HG03520 (cell line): Measurements from ENCODE around the gene ZNF518B.
"Not testable (repeated sequence)": the region's sequence is repeated elsewhere in the genome, so short reads cannot be mapped to it uniquely, and the experiment has no call there.

Experiments
- ATAC-seq: cut with Tn5 transposase; IDR thresholded peaks from one replicate; pipeline ENCODE4 v1.9.1; 2021; ENCODE audit warnings: mild to moderate bottlenecking, moderate library complexity; ENCODE audit not compliant: unreplicated experiment

Gene ZNF518B

DNA sequence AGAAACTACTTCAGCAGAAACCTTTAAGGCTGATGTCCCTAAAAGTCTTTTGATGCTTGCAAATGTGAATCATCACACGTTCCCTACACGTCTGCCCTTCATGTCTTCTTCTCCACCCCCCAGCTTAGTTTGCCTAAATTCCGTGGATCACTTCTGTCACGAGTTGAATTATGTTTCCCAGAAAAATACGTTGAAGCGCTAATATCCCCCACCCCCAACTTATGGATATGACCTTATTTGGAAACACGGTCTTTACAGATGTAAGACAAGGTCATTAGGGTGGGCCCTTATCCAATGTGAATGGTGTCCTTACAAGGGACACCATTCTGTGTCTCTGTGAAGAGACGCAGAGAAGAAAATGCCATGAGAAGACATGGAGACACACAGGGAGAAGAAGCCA lies 2.1 kb upstream of the ZNF518B start:
- ATAC-seq: no peak

DNA sequence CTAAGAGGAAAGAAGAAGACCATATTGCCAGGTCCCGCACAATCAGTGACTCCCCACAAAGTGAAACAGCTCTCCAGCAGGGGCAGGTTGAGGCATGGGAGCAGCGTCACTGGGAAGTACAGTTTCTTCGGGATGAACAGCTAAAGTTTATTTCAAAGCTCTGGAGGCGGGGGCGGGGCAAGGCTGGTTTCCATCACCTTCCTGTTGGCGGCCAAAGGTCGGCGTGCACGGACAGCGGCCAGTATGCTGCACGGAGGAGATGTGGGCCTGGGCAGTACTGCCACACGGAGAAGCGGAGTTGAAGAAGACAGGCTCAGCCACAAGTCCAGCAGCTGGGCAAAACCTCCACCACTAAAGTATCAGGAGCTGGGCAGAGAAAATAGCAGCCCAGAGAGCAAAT lies 951 bp upstream of the ZNF518B start:
- ATAC-seq: no peak

DNA sequence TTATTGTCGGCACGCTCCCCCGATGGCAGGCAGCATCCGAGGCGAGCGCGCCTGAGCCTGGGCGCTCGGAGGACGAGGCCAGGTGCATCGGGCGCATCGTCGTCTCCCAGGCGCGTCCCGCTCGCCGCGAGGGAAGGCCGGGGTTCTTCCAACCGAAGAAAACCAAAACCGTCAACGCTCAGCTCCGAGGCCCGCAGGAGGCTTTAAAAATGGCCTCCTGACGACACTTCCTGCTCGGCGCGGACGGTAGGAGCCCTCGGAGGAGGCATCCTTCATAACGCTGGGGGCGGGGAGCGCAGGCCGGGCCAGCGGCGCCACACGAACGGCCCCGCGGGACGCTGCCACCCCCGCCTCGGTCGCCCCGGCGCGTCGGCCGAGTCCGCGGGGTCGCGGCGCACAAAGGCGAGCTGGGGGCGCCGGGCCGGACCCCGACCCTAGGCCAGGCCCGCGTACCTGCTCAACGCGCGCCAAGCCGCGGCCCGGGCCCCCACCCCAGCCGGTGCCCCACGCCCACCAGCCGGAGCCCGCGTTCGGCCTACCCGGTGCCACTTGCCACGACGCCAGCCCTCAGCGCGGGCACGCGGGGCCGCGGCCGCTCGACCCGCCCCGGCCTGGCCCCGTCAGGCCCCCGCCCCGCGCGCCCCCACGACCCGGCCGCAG lies 501 bp downstream of the ZNF518B start:
- peak; percentile 59 for ATAC-seq

DNA sequence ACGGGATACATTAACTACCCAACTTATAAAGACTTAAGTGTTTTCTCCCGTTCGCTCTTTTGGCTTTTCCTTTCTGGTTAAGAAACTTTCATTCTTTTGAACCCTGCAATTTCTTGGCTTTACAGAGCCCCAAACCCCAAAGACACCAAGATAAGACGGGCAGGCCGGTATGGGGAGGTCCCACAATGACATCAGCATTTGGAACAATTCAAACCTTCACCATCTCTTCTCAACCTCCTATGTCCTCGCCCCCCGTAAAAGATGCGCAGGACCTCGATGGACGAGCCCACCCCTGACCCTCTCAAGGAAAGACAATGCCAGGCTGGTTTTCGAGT lies 999 bp downstream of the ZNF518B start:
- no peak for ATAC-seq

DNA sequence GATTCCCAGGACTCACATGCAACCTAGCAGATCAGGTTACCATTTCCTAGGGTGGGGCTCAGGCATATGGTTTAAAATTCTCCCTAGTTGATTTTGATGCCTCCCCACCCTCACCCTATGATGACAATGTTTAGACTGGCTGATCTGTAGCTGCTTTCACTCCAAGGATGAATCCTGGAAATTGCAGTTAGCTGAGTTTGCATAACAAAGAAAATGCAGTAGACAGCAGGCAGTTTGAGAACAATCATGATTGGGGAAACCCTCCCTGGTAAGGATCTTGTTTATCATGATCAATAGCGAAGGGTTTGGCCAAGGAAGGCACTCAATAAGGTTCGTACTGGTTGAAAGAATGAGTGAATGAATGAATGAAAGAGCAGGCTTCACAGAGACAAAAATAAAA lies 2.1 kb downstream of the ZNF518B start:
- ATAC-seq: no peak

DNA sequence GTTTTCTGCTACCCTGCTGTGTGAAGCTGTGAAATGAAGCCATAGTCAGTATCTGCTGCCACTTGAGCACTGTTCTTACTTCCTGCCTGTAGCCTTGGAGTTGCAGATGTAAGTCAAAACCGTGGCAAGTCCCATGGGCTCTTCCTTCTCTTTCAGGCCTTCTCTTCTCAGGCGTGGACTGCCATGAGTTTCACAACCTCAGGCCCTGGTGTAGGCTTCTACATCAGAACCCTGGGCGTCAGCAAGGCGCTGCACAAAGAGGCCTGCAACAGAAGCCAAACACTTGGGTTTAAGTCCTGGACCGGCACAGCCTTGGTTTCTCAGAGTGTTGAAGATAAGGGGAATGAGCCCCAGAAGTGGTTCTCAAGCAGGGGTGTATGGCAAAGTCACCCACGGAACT lies 2.5 kb downstream of the ZNF518B start:
- ATAC-seq: no peak

DNA sequence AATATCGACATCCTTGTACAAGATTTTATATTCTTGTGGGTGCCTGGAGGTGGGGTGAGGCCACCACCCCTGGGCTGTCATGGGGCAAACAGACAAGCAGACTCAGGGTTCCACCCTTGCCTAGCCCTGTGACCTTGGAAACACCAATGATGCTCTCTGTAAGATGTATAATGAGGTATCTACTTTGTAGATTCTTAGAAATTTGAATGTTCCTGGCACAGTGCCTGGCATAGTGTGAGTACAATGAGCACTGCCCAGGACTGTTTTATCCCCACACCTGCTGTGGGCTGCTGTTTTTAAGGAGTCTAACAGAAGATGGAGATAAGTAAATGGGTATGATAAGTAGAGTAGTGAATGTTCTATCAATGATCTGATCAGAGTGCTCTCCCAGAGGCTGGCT lies 3.1 kb downstream of the ZNF518B start:
- no peak for ATAC-seq

DNA sequence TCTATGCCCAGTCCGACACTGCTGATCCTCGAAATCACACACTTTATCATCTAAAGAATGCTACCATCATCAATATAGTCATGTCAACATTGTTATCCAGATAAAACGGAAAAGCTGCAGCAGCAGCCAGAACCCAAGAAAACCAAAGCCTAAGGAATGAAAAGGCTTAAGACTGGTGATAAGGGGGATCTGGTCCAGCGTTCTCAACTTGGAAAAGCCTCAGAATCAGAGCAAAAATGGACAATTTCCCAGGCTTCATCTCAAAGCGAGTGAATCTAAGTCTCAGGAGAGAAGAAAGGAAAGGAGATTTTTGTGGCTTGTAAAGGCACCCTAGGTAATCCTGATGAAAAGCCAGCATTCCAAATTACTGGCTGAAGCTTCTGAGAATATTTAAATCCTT lies 8.2 kb downstream of the ZNF518B start:
- ATAC-seq: no peak

DNA sequence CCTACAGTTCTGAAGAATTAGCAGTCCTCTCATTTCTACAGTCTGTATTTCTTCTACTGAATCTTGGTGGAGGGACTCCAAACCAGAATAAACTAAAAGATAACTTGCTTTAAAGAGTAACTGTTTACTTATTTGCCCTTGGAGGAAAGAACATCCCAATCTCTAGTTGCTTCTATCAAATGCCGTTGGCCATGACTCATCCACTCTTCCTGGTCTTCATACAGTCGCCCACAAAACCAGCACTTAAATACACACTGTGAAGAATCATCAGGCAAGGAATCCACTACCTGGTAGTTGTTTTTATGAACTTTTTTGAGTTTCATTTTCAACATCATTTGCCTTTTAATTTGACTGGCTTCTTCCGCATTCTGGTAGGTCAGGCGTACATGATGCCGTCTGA lies 14.2 kb downstream of the ZNF518B start:
- no peak for ATAC-seq

DNA sequence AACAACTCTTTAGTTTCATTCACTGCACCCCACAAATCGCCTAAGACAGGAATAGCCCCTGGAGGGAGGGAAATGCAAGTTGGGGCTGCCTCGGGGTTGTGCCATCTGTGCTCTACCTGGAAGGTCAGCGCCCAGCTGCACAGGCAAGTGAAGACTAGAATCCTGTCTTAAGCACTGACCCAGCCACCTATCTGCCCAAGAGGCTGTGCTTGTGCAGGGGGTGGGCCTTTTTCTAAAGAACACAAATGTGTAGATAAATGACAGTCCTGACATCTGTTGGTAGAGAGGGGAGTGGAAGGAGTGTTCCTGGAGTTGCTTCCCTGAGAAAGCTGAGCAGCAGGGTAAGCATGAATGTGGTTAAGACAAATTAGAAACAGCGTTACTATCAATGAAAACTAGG lies 15.7 kb downstream of the ZNF518B start:
- no peak for ATAC-seq

DNA sequence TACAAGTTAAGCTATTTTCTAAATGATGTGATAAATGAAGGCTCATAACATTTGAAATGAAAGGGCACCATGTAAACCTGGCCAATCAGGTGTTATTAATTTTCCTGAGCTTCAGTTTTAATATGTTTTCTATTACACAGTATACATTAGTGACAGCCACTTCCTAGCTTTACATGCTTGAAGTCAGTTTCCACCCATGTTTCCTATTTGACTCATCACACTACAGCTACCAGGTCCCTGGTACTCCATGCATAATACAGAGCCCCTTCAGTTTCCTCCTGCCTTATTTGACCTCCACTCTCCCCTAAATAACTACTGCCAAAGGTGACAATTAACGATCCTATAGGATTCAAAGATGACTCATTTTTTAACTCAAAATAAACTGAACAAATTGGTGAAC lies 18.3 kb downstream of the ZNF518B start:
- no peak for ATAC-seq

DNA sequence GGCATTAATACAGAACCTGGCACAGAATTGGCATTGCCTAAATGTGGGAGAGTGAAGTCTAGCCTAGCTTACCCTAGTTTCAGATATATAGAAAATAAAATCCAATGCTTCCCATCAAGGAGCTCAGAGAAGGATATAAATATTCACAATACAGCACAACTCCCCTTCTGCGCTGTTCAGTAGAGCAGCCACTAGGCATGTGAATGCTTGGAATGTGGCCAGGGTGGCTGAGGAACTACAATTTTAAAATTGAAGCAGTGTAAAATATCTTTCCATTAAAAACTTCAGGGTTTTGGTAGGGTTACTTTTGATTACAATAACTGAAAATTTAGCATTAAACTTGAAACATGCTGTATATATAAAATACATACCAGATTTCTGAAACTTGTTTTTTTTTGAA lies 19.5 kb downstream of the ZNF518B start:
- no peak for ATAC-seq

DNA sequence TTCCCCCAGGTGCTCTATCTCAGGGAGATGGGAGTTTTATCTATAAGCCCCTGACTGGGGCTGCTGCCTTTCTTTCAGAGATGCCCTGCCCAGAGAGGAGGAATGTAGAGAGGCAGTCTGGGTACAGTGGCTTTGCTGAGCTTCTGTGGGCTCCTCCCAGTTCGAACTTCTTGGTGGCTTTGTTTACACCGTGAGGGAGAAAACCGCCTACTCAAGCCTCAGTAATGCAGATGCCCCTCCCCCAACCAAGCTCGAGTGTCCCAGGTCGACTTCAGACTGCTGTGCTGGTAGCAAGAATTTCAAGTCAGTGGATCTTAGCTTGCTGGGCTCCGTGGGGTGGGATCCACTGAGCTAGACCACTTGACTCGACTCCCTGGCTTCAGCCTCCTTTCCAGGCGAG lies 29.5 kb downstream of the ZNF518B start:
- not testable (repeated sequence) for ATAC-seq

DNA sequence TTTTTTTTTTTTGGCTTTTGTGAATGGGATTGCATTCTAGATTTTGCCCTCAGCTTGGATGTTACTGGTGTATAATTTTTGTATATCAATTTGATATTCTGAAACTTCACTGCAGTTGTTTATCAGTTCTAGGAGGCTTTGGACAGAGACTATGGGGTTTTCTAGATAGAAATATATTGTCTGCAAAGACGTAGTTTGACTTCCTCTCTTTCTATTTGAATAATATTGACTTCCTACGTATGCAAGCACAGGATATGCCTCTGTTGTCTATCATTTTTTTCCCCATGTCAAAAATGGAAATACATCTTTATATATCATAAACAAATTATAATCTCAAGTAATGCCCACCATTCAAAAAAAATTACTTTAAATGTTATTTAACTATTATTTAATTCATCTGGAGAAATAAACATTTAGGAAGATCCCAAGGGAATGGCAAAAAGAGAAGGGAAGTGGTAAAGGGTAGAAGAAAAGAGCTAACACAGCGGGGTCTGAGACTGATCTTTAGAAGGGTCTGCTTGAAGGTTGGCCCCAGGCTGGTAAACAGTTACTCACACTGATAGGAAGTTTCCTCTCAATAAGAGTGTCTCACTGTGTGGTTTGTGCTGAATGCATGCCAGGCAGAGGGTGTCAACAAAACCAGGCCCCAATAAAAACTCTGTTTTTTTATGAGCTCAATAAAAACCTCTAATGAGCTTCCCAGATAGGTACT lies 35.7 kb downstream of the ZNF518B start:
- ATAC-seq: no peak

DNA sequence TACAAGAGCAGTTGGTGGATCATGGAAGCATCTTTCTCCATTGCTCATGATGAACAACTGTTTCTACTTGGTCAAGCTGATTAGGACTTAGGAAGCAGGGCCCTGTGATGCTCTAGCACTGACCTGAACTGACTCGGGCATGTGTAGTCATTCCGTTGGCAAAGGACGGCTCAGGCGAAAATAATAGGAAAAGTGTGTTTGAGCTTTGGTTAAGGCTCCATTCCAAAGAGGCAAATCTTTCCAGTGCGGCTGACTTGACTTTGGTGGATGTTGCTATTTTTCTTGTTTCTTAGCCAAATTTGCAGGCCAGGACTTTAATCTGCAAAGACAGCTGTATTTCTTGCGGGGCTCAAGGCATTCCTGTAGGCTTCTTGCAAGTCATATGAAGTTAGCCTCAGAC lies 39.5 kb downstream of the ZNF518B start:
- no peak for ATAC-seq

DNA sequence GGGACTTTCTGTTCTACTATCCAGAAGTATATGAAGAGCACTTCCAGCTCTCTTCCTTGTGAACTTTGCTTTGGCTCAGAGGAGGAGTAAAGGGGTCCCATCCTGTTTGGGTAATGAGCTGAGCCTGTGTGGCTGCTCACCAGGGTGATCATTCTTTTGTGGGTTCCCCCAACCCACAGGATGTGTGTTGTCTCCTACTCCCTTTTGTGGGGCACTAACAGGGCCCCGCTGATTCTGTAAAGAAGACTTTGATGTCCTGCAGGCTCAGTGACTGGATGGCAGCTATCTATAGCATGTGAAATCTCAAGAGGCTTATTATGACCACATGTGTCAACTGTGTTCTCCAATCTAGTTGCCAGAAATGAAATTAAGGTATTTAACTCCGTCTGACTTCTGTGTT lies 40.8 kb downstream of the ZNF518B start:
- no peak for ATAC-seq

DNA sequence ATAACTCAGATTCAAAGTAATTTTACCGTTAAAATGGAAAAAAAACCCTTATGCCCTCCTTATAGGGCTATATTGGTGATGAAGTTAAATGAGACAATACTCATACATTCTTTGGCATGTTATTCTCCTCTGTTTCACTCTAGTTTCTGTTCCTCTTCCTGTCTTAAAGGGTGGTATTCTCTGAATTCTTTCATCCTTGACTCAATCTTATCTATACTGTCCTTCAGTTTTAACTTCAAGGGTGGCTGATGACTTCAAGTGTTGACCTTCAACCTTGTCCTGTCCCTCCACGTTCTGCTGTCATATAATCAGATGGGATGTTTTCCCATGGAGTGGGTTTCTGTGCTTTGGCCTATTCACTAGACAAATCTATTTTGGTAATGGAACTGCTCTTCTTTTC lies 44.0 kb downstream of the ZNF518B start:
- peak; percentile 78 for ATAC-seq

DNA sequence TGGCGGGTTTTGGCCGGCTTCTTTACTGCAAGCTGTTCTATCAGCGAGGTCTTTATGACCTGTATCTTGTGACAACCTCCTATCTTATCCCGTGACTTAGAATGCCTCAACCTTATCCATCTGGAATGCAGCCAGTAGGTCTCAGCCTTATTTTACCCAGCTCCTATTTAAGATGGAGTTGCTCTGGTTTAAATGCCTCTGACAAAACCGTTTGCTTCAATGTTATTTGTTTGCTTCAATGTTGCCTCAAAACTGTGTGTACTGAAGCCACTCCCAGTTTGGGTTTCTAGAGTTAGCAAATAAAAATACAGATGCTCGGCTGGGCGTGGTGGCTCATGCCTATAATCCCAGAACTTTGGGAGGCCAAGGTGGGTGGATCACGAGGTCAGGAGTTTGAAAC lies 51.6 kb downstream of the ZNF518B start:
- no peak for ATAC-seq

DNA sequence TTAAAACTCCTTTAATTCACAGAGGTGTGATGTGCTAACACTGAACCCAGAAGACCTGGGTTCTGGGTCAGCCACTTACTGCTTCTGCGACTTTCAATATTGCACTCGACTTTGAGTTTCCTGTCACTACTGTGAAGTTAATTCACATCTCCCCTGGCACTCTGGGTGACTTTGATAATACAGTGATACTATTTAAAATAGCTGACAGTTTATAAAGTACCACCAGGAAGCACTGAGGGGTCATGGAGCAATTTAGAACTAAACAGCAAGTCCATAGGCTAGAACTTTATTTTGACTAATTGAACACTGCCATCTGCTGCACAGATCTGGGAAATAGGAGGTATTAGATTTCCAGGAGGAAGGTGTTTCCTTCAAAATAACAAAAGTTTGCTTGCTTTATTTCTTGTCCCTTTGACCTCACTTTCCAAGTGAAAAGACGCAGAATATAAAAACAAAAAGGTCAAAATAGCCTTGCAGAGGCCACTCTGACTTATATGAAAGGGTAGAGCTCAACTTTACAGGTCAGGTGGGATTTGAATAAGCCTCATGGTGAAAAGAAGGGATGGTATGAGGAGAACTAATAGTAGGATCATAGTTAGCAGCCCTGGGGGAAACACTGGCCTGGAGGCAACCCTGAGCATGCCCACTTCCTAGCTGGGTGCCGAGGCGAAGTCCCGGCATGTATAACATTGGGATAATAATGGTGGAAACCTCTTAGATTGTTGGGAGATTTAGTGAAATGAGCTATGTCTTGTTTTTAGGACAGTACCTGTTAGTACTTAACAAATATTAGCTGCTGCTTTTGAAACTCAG lies 53.4 kb downstream of the ZNF518B start:
- ATAC-seq: no peak

DNA sequence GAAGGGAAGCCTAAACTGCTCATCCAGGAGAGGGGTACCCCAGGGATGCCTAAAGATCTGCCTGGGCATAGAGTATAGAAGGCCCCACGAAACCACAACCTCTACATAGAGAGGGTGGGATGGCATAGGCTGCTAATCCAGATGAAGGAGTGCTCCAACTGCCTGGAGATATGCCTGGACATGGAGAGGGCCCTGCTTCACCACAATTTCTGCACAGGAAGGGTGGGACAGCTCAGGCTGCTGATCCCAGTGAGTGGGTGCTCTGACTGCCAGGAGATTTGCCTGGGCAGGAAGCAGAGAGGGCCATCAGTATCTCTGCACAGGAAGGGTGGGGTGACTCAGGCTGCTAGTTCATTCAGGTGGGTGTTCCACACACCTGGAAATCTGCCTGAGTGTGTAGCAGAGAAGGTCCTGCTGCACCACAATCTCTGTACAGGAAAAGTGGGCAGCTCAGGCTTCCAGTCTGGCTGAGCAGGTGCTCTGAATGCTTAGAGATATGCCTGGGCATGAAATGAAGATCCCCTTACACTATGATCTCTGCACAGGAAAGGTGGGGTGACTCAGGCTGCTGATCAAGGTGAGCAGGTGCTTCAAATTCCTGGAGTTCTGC lies 61.1 kb downstream of the ZNF518B start:
- no peak for ATAC-seq
